ENCODE results near the gene PCSK7.

DNA sequence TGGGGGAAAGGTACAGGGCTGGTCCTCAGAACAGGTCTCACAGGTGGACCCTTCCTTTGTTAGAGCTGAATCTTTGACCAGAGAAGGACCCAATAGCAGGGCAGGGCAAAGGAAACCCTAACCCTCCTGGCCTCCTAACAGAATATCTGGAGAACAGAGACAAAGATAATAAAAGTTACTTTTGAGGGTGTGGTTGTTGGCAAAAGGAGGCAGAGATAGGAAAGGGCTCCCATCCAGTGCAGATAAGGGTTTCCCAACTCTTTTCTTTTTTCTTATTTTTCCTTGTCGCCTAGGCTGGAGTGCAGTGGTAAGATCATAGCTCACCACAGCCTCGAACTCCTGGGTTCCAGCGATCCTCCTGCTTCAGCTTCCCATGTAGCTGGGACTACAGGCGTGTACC, 11.9 kb downstream of the PCSK7 start:
- TF ChIP-seq, protein P1, sequence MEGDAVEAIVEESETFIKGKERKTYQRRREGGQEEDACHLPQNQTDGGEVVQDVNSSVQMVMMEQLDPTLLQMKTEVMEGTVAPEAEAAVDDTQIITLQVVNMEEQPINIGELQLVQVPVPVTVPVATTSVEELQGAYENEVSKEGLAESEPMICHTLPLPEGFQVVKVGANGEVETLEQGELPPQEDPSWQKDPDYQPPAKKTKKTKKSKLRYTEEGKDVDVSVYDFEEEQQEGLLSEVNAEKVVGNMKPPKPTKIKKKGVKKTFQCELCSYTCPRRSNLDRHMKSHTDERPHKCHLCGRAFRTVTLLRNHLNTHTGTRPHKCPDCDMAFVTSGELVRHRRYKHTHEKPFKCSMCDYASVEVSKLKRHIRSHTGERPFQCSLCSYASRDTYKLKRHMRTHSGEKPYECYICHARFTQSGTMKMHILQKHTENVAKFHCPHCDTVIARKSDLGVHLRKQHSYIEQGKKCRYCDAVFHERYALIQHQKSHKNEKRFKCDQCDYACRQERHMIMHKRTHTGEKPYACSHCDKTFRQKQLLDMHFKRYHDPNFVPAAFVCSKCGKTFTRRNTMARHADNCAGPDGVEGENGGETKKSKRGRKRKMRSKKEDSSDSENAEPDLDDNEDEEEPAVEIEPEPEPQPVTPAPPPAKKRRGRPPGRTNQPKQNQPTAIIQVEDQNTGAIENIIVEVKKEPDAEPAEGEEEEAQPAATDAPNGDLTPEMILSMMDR (IDR thresholded peaks at IDR 0.05 in 2 of 3, conservative IDR thresholded peaks at IDR 0.05 in 1 of 3; ENCODE audit: control insufficient read depth in 2 of 3, extremely low read depth in 1 of 3, insufficient read depth in 1 of 3, low read depth in 3 of 3, low read length in 3 of 3) = no peak
- TF ChIP-seq FOXK2 (IDR thresholded peaks at IDR 0.05) (no peak), JUNB (IDR thresholded peaks at IDR 0.05) (no peak), CREB1 (IDR thresholded peaks at IDR 0.05; ENCODE audit: low read depth) (no peak), POLR2AphosphoS5 (IDR thresholded peaks at IDR 0.05; ENCODE audit: low read length) (no peak), POLR2A (IDR thresholded peaks at IDR 0.05; ENCODE audit: low read depth, low read length) (no peak), EZH2 (IDR thresholded peaks at IDR 0.05; ENCODE audit: borderline replicate concordance, control insufficient read depth, low read depth, low read length) (no peak), ZNF24 (IDR thresholded peaks at IDR 0.05) (no peak), RBBP5 (conservative IDR thresholded peaks at IDR 0.05) (no peak)
- TF ChIP-seq, protein P2, sequence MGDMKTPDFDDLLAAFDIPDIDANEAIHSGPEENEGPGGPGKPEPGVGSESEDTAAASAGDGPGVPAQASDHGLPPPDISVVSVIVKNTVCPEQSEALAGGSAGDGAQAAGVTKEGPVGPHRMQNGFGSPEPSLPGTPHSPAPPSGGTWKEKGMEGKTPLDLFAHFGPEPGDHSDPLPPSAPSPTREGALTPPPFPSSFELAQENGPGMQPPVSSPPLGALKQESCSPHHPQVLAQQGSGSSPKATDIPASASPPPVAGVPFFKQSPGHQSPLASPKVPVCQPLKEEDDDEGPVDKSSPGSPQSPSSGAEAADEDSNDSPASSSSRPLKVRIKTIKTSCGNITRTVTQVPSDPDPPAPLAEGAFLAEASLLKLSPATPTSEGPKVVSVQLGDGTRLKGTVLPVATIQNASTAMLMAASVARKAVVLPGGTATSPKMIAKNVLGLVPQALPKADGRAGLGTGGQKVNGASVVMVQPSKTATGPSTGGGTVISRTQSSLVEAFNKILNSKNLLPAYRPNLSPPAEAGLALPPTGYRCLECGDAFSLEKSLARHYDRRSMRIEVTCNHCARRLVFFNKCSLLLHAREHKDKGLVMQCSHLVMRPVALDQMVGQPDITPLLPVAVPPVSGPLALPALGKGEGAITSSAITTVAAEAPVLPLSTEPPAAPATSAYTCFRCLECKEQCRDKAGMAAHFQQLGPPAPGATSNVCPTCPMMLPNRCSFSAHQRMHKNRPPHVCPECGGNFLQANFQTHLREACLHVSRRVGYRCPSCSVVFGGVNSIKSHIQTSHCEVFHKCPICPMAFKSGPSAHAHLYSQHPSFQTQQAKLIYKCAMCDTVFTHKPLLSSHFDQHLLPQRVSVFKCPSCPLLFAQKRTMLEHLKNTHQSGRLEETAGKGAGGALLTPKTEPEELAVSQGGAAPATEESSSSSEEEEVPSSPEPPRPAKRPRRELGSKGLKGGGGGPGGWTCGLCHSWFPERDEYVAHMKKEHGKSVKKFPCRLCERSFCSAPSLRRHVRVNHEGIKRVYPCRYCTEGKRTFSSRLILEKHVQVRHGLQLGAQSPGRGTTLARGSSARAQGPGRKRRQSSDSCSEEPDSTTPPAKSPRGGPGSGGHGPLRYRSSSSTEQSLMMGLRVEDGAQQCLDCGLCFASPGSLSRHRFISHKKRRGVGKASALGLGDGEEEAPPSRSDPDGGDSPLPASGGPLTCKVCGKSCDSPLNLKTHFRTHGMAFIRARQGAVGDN (IDR thresholded peaks at IDR 0.05) = no peak

Measured in GM12878 (cell line).